Muscle layer of duodenum (tissue), 2 donors: ENCODE data around the gene CBFA2T2.
"Not testable (repeated sequence)": the region's sequence is repeated elsewhere in the genome, so short reads cannot be mapped to it uniquely, and the experiment has no call there.

ENCODE experiments used
- H3K27ac ChIP-seq: one replicate; pipeline ENCODE4 v1.7.0; 2013; ENCODE audit warnings: mild to moderate bottlenecking, low read length
- H3K27me3 ChIP-seq: one replicate; pipeline ENCODE4 v1.7.0; 2013; ENCODE audit warnings: low read depth, mild to moderate bottlenecking, control low read depth, low read length
- H3K36me3 ChIP-seq, 2 donors: one replicate each; pipeline ENCODE4 v1.7.0; 2013; ENCODE audit warnings: low read length in 2 of 2, control low read depth in 1 of 2, mild to moderate bottlenecking in 1 of 2; ENCODE audit not compliant: insufficient read depth in 2 of 2, control insufficient read depth in 1 of 2
- H3K4me1 ChIP-seq, 2 donors: one replicate each; pipeline ENCODE4 v1.7.0; 2013; ENCODE audit warnings: low read length in 2 of 2, mild to moderate bottlenecking in 2 of 2, control low read depth in 1 of 2, moderate library complexity in 1 of 2; ENCODE audit not compliant: insufficient read depth in 2 of 2, control insufficient read depth in 1 of 2
- H3K4me3 ChIP-seq, 2 donors: one replicate each; pipeline ENCODE4 v1.7.0; 2013; ENCODE audit warnings: low read length in 2 of 2, low read depth in 1 of 2, mild to moderate bottlenecking in 1 of 2
- H3K9me3 ChIP-seq, 2 donors: one replicate each; pipeline ENCODE4 v1.7.0; 2013; ENCODE audit warnings: low read length in 2 of 2, control low read depth in 1 of 2, mild to moderate bottlenecking in 1 of 2; ENCODE audit not compliant: control insufficient read depth in 1 of 2
- donor health status: healthy.

Gene CBFA2T2

GRCh38 chr20:33554914-33555420 is 65.1 kb downstream of the CBFA2T2 start:
- peak overlapping the region; percentile 49 for H3K27ac ChIP-seq
- peaks cover 0 to 6% of the 10 kb centered on the region in 2 donors for H3K36me3 ChIP-seq
- H3K9me3 ChIP-seq, result no peaks in the 10 kb centered on the region
- peak overlapping the region in 1 of 2 donors; percentile 9 for H3K4me3 ChIP-seq
- H3K27me3 ChIP-seq, result no peaks in the 10 kb centered on the region
- peaks cover 9 to 22% of the 10 kb centered on the region in 2 donors for H3K4me1 ChIP-seq

DNA sequence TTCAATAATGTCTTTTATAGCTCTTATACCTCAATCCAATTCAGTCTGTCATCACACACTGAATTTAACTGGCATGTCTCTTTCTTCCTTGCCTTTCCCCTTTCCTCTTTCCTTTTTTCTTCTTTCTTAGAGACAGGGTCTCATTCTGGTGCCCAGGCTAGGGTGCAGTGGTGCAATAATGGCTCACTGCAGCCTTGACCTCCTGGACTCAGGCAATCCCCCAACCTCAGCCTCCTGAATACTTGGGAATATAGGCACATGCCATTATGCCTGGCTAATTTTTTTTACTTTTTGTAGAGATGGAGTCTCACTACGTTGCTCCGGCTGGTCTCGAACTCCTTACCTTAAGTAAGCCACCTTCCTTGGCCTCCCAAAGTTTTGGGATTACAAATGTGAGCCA is 65.9 kb downstream of the CBFA2T2 start:
- H3K36me3 ChIP-seq, result peaks cover 0 to 4% of the 10 kb centered on the region in 2 donors
- H3K4me3 ChIP-seq, result no peak overlapping the region
- peak overlapping the region; percentile 49 for H3K27ac ChIP-seq
- H3K27me3 ChIP-seq, result no peaks in the 10 kb centered on the region
- peaks cover 9 to 22% of the 10 kb centered on the region in 2 donors for H3K4me1 ChIP-seq
- no peaks in the 10 kb centered on the region for H3K9me3 ChIP-seq

DNA sequence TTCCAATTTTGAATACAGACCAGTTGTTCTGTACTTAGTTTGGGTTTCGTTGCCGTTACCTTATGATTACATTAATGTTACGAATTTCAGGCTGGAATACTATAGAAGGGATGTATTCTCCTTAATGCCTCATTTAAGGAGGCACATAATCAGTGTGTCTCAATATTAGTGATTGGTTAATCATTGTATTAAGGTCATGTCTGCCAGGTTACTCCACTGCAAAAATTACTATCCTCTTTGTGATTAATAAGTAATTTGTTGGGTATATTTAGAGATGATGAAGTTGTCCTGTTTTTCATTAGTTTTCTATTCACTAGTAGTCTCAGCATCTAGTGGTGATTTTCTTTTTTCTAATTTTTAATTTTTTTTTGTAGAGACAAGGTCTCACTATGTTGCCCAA is 66.3 kb downstream of the CBFA2T2 start:
- Histone ChIP-seq H3K36me3 (no peaks in the 10 kb centered on the region), H3K27me3 (no peaks in the 10 kb centered on the region), H3K4me1 (peaks cover 9 to 22% of the 10 kb centered on the region in 2 donors), H3K27ac (no peak overlapping the region), H3K4me3 (no peak overlapping the region), H3K9me3 (no peaks in the 10 kb centered on the region)

- H3K27ac ChIP-seq, result no peak overlapping the region
- H3K4me1 ChIP-seq, result peaks cover 9 to 33% of the 10 kb centered on the region in 2 donors
Measured at GRCh38 chr20:33558348-33559144, 68.7 kb downstream of the CBFA2T2 start.

GRCh38 chr20:33559212-33559611 is 69.3 kb downstream of the CBFA2T2 start:
- Histone ChIP-seq H3K36me3 (no peaks in the 10 kb centered on the region), H3K9me3 (no peaks in the 10 kb centered on the region), H3K27me3 (no peaks in the 10 kb centered on the region), H3K4me3 (no peak overlapping the region), H3K27ac (no peak overlapping the region), H3K4me1 (peaks cover 9 to 31% of the 10 kb centered on the region in 2 donors)

More at GRCh38 chr20:33558348-33559144, 68.7 kb downstream of the CBFA2T2 start:
- Histone ChIP-seq H3K4me3 (no peak overlapping the region), H3K36me3 (no peaks in the 10 kb centered on the region), H3K9me3 (no peaks in the 10 kb centered on the region), H3K27me3 (no peaks in the 10 kb centered on the region)

DNA sequence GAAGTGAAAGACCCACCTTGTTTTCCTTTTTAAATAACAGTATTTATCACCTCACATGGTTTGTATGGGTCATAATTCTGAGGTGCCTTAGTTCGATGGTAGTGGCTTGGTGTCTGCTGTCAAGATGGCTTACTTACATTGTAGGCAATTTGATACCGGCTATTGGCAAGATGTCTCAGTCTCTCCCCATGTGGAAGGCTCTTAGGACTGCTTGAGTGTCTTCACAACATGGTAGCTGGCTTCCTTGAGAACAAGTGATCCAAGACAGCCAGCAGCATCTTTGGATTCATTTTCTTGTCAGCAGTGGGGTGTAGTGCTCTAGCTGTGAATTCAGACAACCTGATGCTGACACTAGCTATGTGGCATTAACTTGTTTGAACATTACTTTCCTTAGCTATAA is 70.1 kb downstream of the CBFA2T2 start:
- H3K36me3 ChIP-seq, result no peaks in the 10 kb centered on the region
- no peak overlapping the region for H3K27ac ChIP-seq
- H3K9me3 ChIP-seq, result no peaks in the 10 kb centered on the region
- no peak overlapping the region for H3K4me3 ChIP-seq
- H3K27me3 ChIP-seq, result no peaks in the 10 kb centered on the region
- peaks cover 5 to 23% of the 10 kb centered on the region in 2 donors for H3K4me1 ChIP-seq

DNA sequence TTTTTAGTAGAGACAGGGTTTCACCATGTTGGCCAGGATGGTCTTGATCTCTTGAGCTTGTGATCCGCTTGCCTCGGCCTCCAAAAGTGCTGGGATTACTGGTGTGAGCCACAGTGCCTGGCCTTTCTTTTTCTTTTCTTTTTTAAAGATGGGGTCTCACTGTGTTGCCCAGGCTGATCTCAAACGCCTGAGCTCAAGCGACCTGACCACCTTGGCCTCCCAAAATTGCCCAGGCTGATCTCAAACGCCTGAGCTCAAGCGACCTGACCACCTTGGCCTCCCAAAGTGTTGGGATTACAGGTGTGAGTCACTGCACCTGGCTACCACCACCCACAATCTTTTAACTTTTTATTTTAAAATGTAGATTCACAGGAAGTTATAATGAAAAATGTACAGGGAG is 71.2 kb downstream of the CBFA2T2 start:
- not testable (repeated sequence) for H3K27me3 ChIP-seq, H3K9me3 ChIP-seq, H3K4me3 ChIP-seq, H3K27ac ChIP-seq, H3K36me3 ChIP-seq
- H3K4me1 ChIP-seq, result peaks cover 0 to 15% of the 10 kb centered on the region in 2 donors

DNA sequence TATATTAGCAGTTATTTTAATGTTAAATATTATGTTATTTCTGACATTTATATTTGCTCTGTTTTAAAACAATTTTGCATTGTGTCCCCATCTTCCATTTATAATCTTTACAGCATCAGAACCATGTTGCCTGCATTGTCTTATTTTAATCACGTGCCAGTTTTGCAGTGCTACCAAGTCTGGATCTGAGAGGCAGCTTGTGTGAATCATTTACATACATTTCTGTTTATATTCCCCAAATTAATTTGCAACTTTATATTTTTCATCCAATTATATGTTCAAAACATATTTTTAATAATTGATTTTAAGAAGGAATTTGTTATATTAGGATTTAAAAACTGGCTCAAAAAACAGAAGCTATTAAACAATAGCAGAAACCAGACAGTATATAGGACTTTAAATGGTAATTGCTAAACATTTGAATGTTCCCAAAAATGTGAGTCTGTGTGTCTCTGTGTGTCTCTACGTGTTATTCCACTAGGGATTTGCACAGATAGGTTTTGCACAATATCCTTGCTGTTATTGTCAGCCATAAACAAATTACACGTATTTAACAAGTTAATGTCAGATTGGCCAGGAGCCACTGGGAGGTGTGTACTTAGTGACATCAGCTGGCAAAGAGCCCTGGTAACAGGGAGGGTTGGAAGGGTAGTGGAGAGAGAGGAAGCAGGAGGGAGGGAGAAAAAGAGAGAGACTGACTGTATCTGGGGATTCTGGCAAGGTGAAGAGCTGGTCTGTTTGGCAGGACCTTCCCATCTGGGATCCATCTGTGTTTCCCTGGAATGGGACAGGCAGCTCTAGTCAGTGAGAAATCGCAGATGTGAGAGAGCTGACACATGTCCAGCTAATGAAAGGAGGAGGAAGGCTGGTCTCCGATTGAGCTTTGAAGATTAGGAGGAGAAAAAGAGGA is 72.1 kb downstream of the CBFA2T2 start:
- Histone ChIP-seq H3K9me3 (no peaks in the 10 kb centered on the region), H3K36me3 (no peaks in the 10 kb centered on the region), H3K27me3 (no peaks in the 10 kb centered on the region), H3K4me1 (peaks cover 0 to 21% of the 10 kb centered on the region in 2 donors), H3K4me3 (peak overlapping the region; percentile 11 to 30), H3K27ac (peak overlapping the region; percentile 29)

DNA sequence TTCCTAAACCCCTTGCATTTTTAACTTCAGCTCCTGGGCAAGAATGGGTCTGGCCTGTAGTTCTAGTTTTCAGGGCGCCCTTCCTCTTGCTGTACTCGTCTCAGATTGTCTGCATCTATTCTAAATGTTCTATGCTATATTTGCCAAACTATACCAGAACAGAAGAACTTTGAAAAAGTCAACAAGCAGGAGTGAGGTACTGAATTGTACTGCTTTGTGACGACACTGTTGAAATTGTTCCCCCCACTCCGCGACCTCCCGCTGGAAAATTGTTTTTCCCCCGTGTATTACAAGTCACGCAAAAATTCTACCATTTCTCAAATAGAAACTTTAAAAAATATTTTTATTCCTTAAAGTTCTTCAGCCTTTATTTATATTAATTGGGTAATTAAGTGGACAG is 73.9 kb downstream of the CBFA2T2 start:
- Histone ChIP-seq H3K4me3 (no peak overlapping the region), H3K27ac (no peak overlapping the region), H3K4me1 (peaks cover 4 to 31% of the 10 kb centered on the region in 2 donors), H3K36me3 (no peaks in the 10 kb centered on the region), H3K27me3 (no peaks in the 10 kb centered on the region), H3K9me3 (no peaks in the 10 kb centered on the region)

- Histone ChIP-seq H3K27ac (no peak overlapping the region), H3K4me1 (peaks cover 7 to 48% of the 10 kb centered on the region in 2 donors), H3K9me3 (no peaks in the 10 kb centered on the region), H3K4me3 (no peak overlapping the region), H3K27me3 (no peaks in the 10 kb centered on the region), H3K36me3 (no peaks in the 10 kb centered on the region)
Measured at GRCh38 chr20:33566781-33567603, 77.1 kb downstream of the CBFA2T2 start.
